Type B pancreatic cell (in vitro differentiated cells): Measurements from ENCODE around the gene HYKK. TPM values are rescaled to one million over a fixed set of nuclear protein-coding genes. Genes with fewer than 3 reads are reported as not detected.
"Not testable (repeated sequence)": the region's sequence is repeated elsewhere in the genome, so short reads cannot be mapped to it uniquely, and the experiment has no call there.

ENCODE experiments used
- DNase-seq: peaks from one replicate; pipeline ENCODE4 v3.0.0; 2021; ENCODE audit warnings: mixed read lengths; ENCODE audit not compliant: unreplicated experiment; ENCODE audit errors: extremely low spot score
- H3K27ac Mint-ChIP-seq: 2 replicates; pipeline ENCODE4 v1.8.0; 2021; ENCODE audit warnings: mild to moderate bottlenecking, mixed read lengths
- H3K27me3 Mint-ChIP-seq: 2 replicates; pipeline ENCODE4 v1.8.0; 2021; ENCODE audit warnings: mixed read lengths
- H3K36me3 Mint-ChIP-seq: 2 replicates; pipeline ENCODE4 v1.8.0; 2021; ENCODE audit warnings: mixed read lengths
- H3K4me1 Mint-ChIP-seq: one replicate; pipeline ENCODE4 v1.8.0; 2021; ENCODE audit warnings: mixed read lengths; ENCODE audit not compliant: unreplicated experiment
- H3K4me3 Mint-ChIP-seq: 2 replicates; pipeline ENCODE4 v1.8.0; 2021; ENCODE audit warnings: mild to moderate bottlenecking, mixed read lengths
- H3K9me3 Mint-ChIP-seq: 2 replicates; pipeline ENCODE4 v1.8.0; 2021; ENCODE audit warnings: mixed read lengths
- total RNA-seq: library from RNA; stranded (reverse); gene quantifications from 2 replicates; pipeline ENCODE4 v1.2.1, GENCODE V29; 2021; ENCODE audit warnings: low replicate concordance
- TF ChIP-seq, protein P1 (sequence below): fragments of 200-600 bp; sonication (generic); conservative IDR thresholded peaks from 2 replicates; pipeline ENCODE4 v1.5.0; 2021; ENCODE audit warnings: antibody characterized with exemption, mild to moderate bottlenecking

Gene HYKK
- total RNA-seq, 1 donor from 2014 or later: 6.8 TPM

DNA sequence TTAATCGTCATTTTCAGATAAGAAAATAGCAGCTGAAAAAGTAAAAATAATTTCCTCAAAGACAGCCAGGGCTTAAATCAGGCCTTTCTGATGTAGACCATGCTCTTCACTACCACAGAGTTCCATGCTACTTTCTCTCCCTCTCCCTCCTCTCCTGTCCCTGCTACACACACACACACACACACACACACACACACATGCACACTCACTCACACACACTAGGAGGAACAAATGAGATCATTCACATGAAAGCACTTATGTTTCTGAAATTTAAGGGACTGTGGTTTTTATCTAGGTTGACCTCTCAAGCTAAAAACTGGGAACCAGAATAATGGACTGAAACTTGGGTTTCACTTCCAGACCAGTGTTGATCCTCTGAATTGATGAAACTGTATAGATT is 28.8 kb downstream of the HYKK start:
- H3K4me3 Mint-ChIP-seq: no peak overlapping the region
- no peak overlapping the region for H3K27ac Mint-ChIP-seq
- H3K9me3 Mint-ChIP-seq: no peaks in the 10 kb centered on the region
- H3K27me3 Mint-ChIP-seq: no peaks in the 10 kb centered on the region
- TF ChIP-seq, protein P1, sequence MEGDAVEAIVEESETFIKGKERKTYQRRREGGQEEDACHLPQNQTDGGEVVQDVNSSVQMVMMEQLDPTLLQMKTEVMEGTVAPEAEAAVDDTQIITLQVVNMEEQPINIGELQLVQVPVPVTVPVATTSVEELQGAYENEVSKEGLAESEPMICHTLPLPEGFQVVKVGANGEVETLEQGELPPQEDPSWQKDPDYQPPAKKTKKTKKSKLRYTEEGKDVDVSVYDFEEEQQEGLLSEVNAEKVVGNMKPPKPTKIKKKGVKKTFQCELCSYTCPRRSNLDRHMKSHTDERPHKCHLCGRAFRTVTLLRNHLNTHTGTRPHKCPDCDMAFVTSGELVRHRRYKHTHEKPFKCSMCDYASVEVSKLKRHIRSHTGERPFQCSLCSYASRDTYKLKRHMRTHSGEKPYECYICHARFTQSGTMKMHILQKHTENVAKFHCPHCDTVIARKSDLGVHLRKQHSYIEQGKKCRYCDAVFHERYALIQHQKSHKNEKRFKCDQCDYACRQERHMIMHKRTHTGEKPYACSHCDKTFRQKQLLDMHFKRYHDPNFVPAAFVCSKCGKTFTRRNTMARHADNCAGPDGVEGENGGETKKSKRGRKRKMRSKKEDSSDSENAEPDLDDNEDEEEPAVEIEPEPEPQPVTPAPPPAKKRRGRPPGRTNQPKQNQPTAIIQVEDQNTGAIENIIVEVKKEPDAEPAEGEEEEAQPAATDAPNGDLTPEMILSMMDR: no peak
- no peaks in the 10 kb centered on the region for H3K36me3 Mint-ChIP-seq
- no peak for DNase-seq
- no peaks in the 10 kb centered on the region for H3K4me1 Mint-ChIP-seq

GRCh38 chr15:78537266-78537905 is 30.0 kb downstream of the HYKK start:
- DNase-seq: no peak
- Mint-ChIP-seq H3K4me1 (peaks cover 10% of the 10 kb centered on the region), H3K27me3 (no peaks in the 10 kb centered on the region), H3K4me3 (no peak overlapping the region), H3K36me3 (peaks cover 3% of the 10 kb centered on the region), H3K9me3 (no peaks in the 10 kb centered on the region), H3K27ac (no peak overlapping the region)
- TF ChIP-seq, protein P1: no peak

DNA sequence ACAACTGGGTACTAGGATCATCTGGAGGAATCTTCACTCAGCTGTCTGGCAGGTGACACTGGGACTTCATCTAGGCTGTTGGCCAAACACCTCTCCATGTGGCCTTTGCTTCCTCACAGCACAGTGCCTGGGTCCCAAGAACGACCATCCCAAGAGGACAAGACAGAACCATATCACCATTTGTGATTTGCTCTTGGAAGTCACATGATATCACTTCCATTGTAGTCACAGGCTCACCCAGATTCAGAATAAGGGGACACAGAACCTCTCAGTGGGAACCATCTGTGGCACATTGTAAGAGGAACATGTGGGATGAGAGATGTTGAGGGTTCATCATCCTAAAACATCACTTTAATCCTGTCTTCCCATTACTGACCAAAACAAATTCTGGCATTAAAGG is 31.0 kb downstream of the HYKK start:
- peak overlapping the region; percentile 8 for H3K4me3 Mint-ChIP-seq
- no peak overlapping the region for H3K27ac Mint-ChIP-seq
- TF ChIP-seq, protein P1: no peak
- no peak for DNase-seq
- peaks cover 10% of the 10 kb centered on the region for H3K4me1 Mint-ChIP-seq
- H3K27me3 Mint-ChIP-seq: no peaks in the 10 kb centered on the region
- H3K9me3 Mint-ChIP-seq: no peaks in the 10 kb centered on the region
- H3K36me3 Mint-ChIP-seq: peaks cover 6% of the 10 kb centered on the region

- Mint-ChIP-seq H3K27ac (peak overlapping the region; percentile 95), H3K4me3 (peak overlapping the region; percentile 100), H3K4me1 (peaks cover 10% of the 10 kb centered on the region)
- not testable (repeated sequence) for DNase-seq, H3K36me3 Mint-ChIP-seq, H3K27me3 Mint-ChIP-seq, H3K9me3 Mint-ChIP-seq
Measured at GRCh38 chr15:78539464-78540140, 32.2 kb downstream of the HYKK start.

- DNase-seq: peak; percentile 95
- Mint-ChIP-seq H3K36me3 (peaks cover 9% of the 10 kb centered on the region), H3K4me3 (peak within 1 kb of the TSS; percentile 100), H3K9me3 (no peaks in the 10 kb centered on the region), H3K27me3 (no peaks in the 10 kb centered on the region), H3K4me1 (peaks cover 10% of the 10 kb centered on the region), H3K27ac (peak within 1 kb of the TSS; percentile 95)
- TF ChIP-seq, protein P1: peak; percentile 36
Measured at GRCh38 chr15:78540141-78540870, 32.9 kb downstream of the HYKK start, which contains the start of gene PSMA4. TSS of gene PSMA4 (plus strand) at chr15:78540444. CDS start at chr15:78541928, 1,484 bp downstream.
